ENCODE data around the gene PPT1. TPM values are rescaled to one million over a fixed set of nuclear protein-coding genes. Genes with fewer than 3 reads are reported as not detected.
A peak's percentile ranks its signal among the peaks of the same experiment; 100 is the strongest.

Gene PPT1
- total and polyA plus RNA-seq, 4 experiments from 2014 or later = 56.7 to 292 (median 120) TPM

DNA sequence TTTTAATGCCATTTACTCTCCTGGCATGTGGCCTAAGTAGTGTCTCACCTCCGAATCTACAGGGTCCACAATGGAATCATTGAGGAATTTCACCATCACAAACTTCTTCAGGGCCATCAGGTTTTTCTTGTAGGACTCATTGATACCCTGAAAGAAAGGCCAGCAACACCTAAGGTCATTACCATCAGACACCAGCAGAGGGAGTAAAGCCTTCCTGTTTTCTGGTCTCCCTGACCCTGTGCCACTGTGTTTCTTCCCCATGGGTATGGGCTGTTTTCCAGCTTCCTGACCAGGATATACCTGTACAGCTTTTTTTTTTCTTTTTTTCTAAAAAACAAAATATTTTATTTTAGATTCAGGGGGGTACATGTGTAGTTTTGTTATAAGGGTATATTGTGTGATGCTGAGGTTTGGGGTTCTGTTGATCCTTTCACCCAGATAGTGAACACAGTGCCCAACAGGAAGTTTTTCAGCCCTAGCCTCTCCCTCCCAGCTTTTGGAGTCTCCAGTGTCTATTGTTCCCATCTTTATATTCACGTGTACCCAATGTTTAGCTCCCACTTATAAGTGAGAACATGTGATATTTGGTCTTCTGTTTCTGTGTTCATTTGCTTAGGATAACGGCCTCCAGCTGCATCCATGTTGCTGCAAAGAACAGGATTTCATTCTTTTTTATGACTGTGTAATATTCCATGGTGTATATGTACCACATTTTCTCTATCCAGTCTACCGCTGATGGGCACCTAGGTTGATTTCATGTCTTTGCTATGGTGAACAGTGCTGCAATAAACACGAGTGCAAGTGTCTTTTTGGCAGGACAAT, 18.3 kb downstream of the PPT1 start:
- peaks cover 29 to 48% of the 10 kb centered on the region in 2 donors for H3K36me3 Mint-ChIP-seq
- H3K9me3 Mint-ChIP-seq = no peaks in the 10 kb centered on the region
- Histone ChIP-seq H3K4me1 (ENCODE audit: insufficient read depth, low read length) (peaks cover 1% of the 10 kb centered on the region), H3K36me3 (ENCODE audit: insufficient read depth, low read length) (peaks cover 20% of the 10 kb centered on the region), H3K27ac (ENCODE audit: low read depth, low read length) (no peak overlapping the region), H3K27me3 (ENCODE audit: insufficient read depth, low read length) (no peaks in the 10 kb centered on the region), H3K4me3 (ENCODE audit: low read length in 2 of 2) (no peak overlapping the region), H3K9me3 (ENCODE audit: control insufficient read depth in 1 of 2, low read length in 2 of 2) (no peaks in the 10 kb centered on the region)
- H3K27me3 Mint-ChIP-seq = no peaks in the 10 kb centered on the region
- CTCF ChIA-PET (ENCODE audit: partially characterized antibody) = interaction anchor here (0.7 to 4.0 kb wide), 22 partner anchors 10 to 263 kb away, joined by 3 to 27 read pairs (median 5); partner anchors contain the start of gene PPT1
- peak overlapping the region in 5 of 7 donors; percentile 12 to 81 (median 70) for H3K27ac Mint-ChIP-seq
- POLR2A ChIA-PET (ENCODE audit: partially characterized antibody) = no interaction called here
- no peak overlapping the region for H3K4me3 Mint-ChIP-seq
- peaks cover 2 to 11% (median 3%) of the 10 kb centered on the region in 4 donors for H3K4me1 Mint-ChIP-seq
- DNase-seq = peak; percentile 41 to 64 (median 45)
- intact Hi-C loops (cut with micrococcal nuclease) = loop anchor here (1.0 kb wide), 2 partner anchors 39 to 260 kb away; no protein-coding TSS in a partner anchor

DNA sequence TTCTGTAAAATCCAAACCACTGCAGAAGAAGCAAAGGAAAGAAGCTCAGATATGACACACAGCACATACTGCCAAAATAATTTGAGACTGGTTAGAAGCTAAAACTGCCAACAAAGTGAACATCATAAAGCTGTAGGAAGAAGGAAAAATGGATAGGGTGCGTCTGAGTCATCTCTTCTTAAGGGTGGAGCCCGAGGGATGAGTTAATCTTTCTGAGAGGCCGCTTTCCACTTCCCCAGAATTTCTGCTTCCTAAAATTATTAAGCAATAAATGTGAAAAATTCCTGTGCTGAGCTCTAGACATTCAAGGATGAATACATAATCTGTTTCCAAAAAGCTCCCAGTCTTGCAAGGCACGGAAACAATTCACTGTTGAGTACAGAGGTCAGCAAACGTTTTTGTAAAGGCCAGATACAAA, 20.1 kb downstream of the PPT1 start:
- Histone ChIP-seq H3K27ac (ENCODE audit: low read depth, low read length) (no peak overlapping the region), H3K36me3 (ENCODE audit: insufficient read depth, low read length) (peaks cover 30% of the 10 kb centered on the region)

DNA sequence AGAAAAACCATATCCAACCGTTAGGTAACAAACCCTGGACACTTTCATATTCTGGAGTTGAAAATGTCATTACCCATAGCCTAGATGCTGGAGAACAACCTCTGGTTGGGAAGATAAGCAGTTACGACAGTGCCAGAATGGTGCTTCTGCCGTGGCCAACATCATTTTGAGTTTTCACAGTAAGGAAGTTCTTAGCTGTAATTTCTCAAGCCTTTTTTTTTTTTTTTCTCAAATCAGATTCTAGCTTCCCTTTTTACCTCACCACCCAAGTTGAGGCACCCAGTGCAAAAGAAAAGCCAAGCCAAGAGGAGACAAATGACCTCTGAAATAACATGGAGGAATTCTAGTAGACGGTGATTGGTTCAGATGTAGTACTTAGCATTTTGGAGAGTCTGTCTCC, 21.8 kb downstream of the PPT1 start:
- POLR2A ChIA-PET (ENCODE audit: partially characterized antibody) = interaction anchor here (1.2 to 2.7 kb wide), 3 partner anchors 15 to 35 kb away, joined by 3 to 14 read pairs (median 11); partner anchors contain the start of gene CAP1
- peaks cover 5% of the 10 kb centered on the region for H3K4me1 ChIP-seq (ENCODE audit: insufficient read depth, low read length)
- Mint-ChIP-seq H3K27me3 (no peaks in the 10 kb centered on the region), H3K9me3 (no peaks in the 10 kb centered on the region), H3K36me3 (peaks cover 37 to 61% of the 10 kb centered on the region in 2 donors), H3K27ac (peak overlapping the region in 3 of 7 donors; percentile 35 to 60 (median 35)), H3K4me1 (peaks cover 9 to 16% (median 11%) of the 10 kb centered on the region in 4 donors), H3K4me3 (no peak overlapping the region)
- no peak overlapping the region for H3K4me3 ChIP-seq (ENCODE audit: low read length in 2 of 2)
- peaks cover 47% of the 10 kb centered on the region for H3K36me3 ChIP-seq (ENCODE audit: insufficient read depth, low read length)
- H3K27me3 ChIP-seq (ENCODE audit: insufficient read depth, low read length) = no peaks in the 10 kb centered on the region
- no peak overlapping the region for H3K27ac ChIP-seq (ENCODE audit: low read depth, low read length)
- CTCF ChIA-PET (ENCODE audit: partially characterized antibody) = interaction anchor here (0.7 to 3.8 kb wide), 7 partner anchors 10 to 318 kb away, joined by 3 to 19 read pairs (median 4); no protein-coding TSS in a partner anchor
- intact Hi-C loops (cut with micrococcal nuclease) = no loop called here
- no peak for DNase-seq
- no peaks in the 10 kb centered on the region for H3K9me3 ChIP-seq (ENCODE audit: control insufficient read depth in 1 of 2, low read length in 2 of 2)

More for the DNA sequence above, 20.1 kb downstream of the PPT1 start:
- no peaks in the 10 kb centered on the region for H3K9me3 Mint-ChIP-seq
- intact Hi-C loops (cut with micrococcal nuclease) = no loop called here
- H3K4me1 ChIP-seq (ENCODE audit: insufficient read depth, low read length) = peaks cover 5% of the 10 kb centered on the region
- ChIA-PET POLR2A (ENCODE audit: partially characterized antibody) (interaction anchor here (0.6 to 2.7 kb wide), 4 partner anchors 12 to 157 kb away, joined by 3 to 14 read pairs (median 4); partner anchors contain the start of gene CAP1), CTCF (ENCODE audit: partially characterized antibody) (interaction anchor here (0.9 to 4.0 kb wide), 12 partner anchors 9 to 76 kb away, joined by 3 to 27 read pairs (median 5); no protein-coding TSS in a partner anchor)
- H3K27ac Mint-ChIP-seq = peak overlapping the region in 2 of 7 donors; percentile 13 to 32
- H3K9me3 ChIP-seq (ENCODE audit: control insufficient read depth in 1 of 2, low read length in 2 of 2) = no peaks in the 10 kb centered on the region
- no peaks in the 10 kb centered on the region for H3K27me3 Mint-ChIP-seq
- no peak overlapping the region for H3K4me3 ChIP-seq (ENCODE audit: low read length in 2 of 2)
- DNase-seq = no peak
- peaks cover 9 to 16% (median 11%) of the 10 kb centered on the region in 4 donors for H3K4me1 Mint-ChIP-seq
- peaks cover 32 to 59% of the 10 kb centered on the region in 2 donors for H3K36me3 Mint-ChIP-seq
- H3K4me3 Mint-ChIP-seq = no peak overlapping the region
- no peaks in the 10 kb centered on the region for H3K27me3 ChIP-seq (ENCODE audit: insufficient read depth, low read length)

DNA sequence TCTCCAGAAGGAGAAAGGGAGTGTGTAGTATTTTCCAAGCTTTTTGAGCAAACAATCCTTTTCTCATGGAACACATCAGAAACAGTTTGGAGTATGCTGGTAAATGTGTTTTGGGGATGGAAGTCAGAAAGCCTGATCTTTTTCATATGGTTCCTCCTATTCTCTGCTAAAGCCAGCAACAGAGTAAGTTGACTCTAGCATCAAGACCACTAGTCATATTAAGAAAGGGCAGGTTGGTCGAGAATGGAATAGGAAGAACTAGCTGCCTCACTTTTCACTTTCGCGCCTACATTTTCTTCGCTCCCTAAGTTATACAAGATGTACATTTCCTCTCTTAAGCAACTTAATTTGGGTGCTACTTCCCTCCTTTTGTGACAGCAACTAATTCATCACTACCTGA, 24.0 kb downstream of the PPT1 start:
- H3K4me3 Mint-ChIP-seq = no peak overlapping the region
- peak overlapping the region in 4 of 7 donors; percentile 12 to 79 (median 43) for H3K27ac Mint-ChIP-seq
- H3K27me3 Mint-ChIP-seq = no peaks in the 10 kb centered on the region
- Histone ChIP-seq H3K4me3 (ENCODE audit: low read length in 2 of 2) (no peak overlapping the region), H3K36me3 (ENCODE audit: insufficient read depth, low read length) (peaks cover 61% of the 10 kb centered on the region), H3K27me3 (ENCODE audit: insufficient read depth, low read length) (no peaks in the 10 kb centered on the region), H3K4me1 (ENCODE audit: insufficient read depth, low read length) (peaks cover 5% of the 10 kb centered on the region), H3K27ac (ENCODE audit: low read depth, low read length) (no peak overlapping the region), H3K9me3 (ENCODE audit: control insufficient read depth in 1 of 2, low read length in 2 of 2) (no peaks in the 10 kb centered on the region)
- peaks cover 45 to 63% of the 10 kb centered on the region in 2 donors for H3K36me3 Mint-ChIP-seq
- ChIA-PET CTCF (ENCODE audit: partially characterized antibody) (interaction anchor here (1.0 kb wide), 1 partner anchor 9 kb away, joined by 4 read pairs; no protein-coding TSS in a partner anchor), POLR2A (ENCODE audit: partially characterized antibody) (interaction anchor here (2.3 kb wide), 1 partner anchor 13 kb away, joined by 11 read pairs; no protein-coding TSS in a partner anchor)
- no peaks in the 10 kb centered on the region for H3K9me3 Mint-ChIP-seq
- intact Hi-C loops (cut with micrococcal nuclease) = no loop called here
- peaks cover 7 to 10% (median 10%) of the 10 kb centered on the region in 4 donors for H3K4me1 Mint-ChIP-seq
- DNase-seq = no peak

DNA sequence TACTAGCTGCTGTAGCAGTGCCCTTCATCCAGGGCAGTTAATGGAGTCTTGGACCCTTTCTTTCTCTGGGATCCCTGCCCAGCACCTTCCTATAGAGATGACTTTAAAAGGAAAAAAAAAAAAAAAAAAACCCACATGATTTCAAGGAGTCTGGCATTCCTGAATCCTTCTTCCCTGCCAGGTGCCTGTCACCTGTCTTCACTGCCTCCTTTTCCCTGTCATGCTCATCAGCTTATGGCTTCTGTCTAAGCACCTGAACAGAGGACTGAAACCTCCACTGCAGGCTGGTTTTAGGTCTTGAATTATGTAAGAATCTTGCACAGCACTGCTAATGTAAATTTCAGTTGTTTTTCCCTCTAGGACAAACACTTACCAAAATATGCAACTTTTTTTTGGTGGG, 24.9 kb downstream of the PPT1 start:
- Histone ChIP-seq H3K4me3 (ENCODE audit: low read length in 2 of 2) (no peak overlapping the region), H3K9me3 (ENCODE audit: control insufficient read depth in 1 of 2, low read length in 2 of 2) (no peaks in the 10 kb centered on the region), H3K4me1 (ENCODE audit: insufficient read depth, low read length) (peaks cover 5% of the 10 kb centered on the region), H3K27ac (ENCODE audit: low read depth, low read length) (no peak overlapping the region), H3K36me3 (ENCODE audit: insufficient read depth, low read length) (peaks cover 65% of the 10 kb centered on the region), H3K27me3 (ENCODE audit: insufficient read depth, low read length) (no peaks in the 10 kb centered on the region)
- POLR2A ChIA-PET (ENCODE audit: partially characterized antibody) = no interaction called here
- peaks cover 8 to 11% (median 10%) of the 10 kb centered on the region in 4 donors for H3K4me1 Mint-ChIP-seq
- peaks cover 50 to 66% of the 10 kb centered on the region in 2 donors for H3K36me3 Mint-ChIP-seq
- H3K4me3 Mint-ChIP-seq = no peak overlapping the region
- H3K9me3 Mint-ChIP-seq = no peaks in the 10 kb centered on the region
- peak overlapping the region in 5 of 7 donors; percentile 40 to 74 (median 66) for H3K27ac Mint-ChIP-seq
- DNase-seq = no peak
- no peaks in the 10 kb centered on the region for H3K27me3 Mint-ChIP-seq
- intact Hi-C loops (cut with micrococcal nuclease) = no loop called here
- CTCF ChIA-PET (ENCODE audit: partially characterized antibody) = interaction anchor here (2.8 kb wide), 1 partner anchor 12 kb away, joined by 11 read pairs; no protein-coding TSS in a partner anchor

DNA sequence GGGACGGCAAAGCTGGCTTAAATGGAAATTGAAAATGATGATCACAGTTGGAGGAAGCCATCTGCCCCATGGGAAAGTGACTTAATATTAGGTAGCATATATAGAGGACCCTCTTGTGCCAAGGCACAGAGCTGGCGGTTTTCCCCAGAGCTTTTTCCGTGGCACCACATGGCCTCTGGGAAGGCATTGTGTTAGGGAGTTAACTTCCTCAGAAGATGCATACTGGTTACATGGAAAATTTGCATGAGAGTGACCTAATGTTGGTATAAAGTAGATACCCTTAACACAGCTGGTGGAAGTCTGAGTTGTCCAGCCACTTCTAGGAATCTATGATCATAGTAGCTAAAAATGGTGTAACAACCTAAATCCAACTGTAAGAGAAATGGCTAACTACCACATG, 29.2 kb downstream of the PPT1 start:
- Histone ChIP-seq H3K36me3 (ENCODE audit: insufficient read depth, low read length) (peaks cover 91% of the 10 kb centered on the region), H3K4me3 (ENCODE audit: low read length in 2 of 2) (no peak overlapping the region), H3K27ac (ENCODE audit: low read depth, low read length) (no peak overlapping the region), H3K27me3 (ENCODE audit: insufficient read depth, low read length) (no peaks in the 10 kb centered on the region), H3K9me3 (ENCODE audit: control insufficient read depth in 1 of 2, low read length in 2 of 2) (no peaks in the 10 kb centered on the region), H3K4me1 (ENCODE audit: insufficient read depth, low read length) (peaks cover 22% of the 10 kb centered on the region)
- no peak for DNase-seq
- H3K9me3 Mint-ChIP-seq = no peaks in the 10 kb centered on the region
- H3K4me1 Mint-ChIP-seq = peaks cover 31 to 39% (median 34%) of the 10 kb centered on the region in 4 donors
- intact Hi-C loops (cut with micrococcal nuclease) = no loop called here
- ChIA-PET CTCF (ENCODE audit: partially characterized antibody) (interaction anchor here (0.6 to 1.5 kb wide), 3 partner anchors 9 to 13 kb away, joined by 3 to 5 read pairs (median 3); no protein-coding TSS in a partner anchor), POLR2A (ENCODE audit: partially characterized antibody) (interaction anchor here (0.9 kb wide), 1 partner anchor 28 kb away, joined by 3 read pairs; no protein-coding TSS in a partner anchor)
- no peak overlapping the region for H3K4me3 Mint-ChIP-seq
- H3K27ac Mint-ChIP-seq = peak overlapping the region in 3 of 7 donors; percentile 41 to 91 (median 55)
- no peaks in the 10 kb centered on the region for H3K27me3 Mint-ChIP-seq
- H3K36me3 Mint-ChIP-seq = peaks cover 81 to 86% of the 10 kb centered on the region in 2 donors
